NCI-H2029 (cell line): ENCODE measurements around the gene SLC8A2.

Experiments
- DNase-seq: peaks from one replicate; lab custom pipeline; 2025; lab: John Stamatoyannopoulos, UW

SLC8A2 gene

DNA sequence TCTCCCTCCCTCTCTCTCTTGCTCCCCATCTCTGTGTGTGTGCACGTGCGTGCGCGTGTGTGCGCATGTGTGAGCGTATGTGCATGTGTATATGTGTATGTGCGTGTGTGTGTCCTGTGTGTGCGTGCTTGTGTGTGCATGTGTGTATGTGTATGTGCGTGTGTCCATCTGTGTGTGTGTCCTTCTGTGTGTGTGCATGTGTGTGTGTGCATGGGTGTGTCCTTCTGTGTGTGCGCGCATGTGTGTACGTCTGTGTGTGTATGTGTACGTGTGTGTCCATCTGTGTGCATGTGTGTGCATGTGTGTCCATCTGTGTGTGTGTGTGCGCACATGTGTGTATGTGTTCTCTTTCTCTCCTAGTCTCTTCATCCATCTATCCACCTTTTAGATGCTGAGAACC is 12.2 kb downstream of the SLC8A2 start:
- no peak for DNase-seq

DNA sequence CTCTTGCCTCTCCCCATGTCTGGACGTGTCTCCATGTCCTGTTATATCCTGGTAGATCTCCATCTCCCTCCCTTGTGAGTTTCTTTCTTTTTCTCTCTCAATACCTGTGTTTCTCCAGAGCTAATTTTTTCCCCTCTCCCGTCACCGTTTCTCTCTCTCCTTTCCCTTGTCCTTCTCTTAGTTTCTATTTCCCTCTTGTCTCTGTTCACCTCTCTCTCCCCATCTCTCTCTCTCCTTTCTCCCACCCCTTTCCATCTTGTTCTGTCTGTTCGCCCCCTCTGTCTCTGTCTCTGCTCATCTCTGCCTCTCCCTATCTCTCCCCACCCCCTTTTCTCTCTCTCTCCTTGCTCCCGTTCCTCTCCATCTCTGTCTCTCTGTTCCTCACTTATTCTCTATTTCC is 13.0 kb downstream of the SLC8A2 start:
- DNase-seq, result no peak

DNA sequence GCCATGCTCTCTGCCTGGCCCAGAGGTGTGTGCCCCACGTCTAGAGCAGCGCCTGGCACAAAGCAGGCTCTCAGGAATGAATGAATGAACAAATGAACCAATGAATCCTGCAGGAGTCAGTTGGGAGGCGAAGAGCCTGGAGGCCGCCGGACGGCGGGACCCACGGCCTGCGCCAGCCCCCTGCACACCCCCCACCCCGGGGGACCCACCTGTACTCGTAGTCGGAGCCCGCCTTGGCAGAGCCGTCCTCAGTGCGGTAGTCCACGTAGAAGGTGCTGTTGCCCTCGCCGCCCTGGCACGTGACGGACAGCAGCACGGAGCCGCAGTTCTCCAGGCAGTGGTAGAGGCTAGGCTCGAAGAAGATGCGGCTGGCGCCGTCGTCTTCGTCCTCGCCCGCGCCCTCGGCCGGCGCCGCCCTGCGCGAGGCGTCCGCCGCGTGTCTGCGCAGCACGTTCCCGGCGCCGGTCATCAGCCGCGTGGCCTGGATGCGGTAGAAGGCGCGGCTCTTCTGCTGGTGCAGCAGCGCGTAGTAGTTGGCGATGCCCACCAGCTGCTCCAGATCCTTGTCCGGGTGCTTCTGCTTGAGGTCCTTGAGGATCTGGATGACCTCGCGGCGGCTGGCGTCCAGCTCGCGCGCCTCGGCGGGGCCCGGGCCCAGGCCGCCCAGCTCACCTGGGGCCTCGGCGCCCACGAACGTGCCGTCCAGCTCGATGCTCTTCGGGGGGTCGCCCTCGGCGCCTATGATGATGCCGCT is 14.8 kb downstream of the SLC8A2 start:
- no peak for DNase-seq

DNA sequence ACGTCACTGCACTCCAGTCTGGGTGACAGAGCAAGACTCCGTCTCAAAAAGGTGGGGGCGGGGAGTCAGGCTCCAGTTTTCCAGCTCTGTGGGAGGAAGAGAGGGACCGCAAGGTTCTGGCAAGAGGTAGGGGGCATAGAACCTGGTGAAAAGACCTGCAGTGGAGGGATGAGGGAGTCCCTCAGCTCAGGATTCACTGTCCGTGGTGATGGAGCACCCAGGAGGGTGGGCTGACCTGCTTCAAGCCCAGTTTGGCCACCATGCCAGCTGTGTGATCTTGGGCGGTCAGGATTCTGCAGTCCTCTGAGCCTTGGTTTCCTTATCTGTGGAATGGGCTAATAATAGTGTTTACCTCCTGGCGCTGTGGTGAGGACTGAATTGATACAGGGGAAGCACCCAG is 21.2 kb downstream of the SLC8A2 start:
- no peak for DNase-seq

DNA sequence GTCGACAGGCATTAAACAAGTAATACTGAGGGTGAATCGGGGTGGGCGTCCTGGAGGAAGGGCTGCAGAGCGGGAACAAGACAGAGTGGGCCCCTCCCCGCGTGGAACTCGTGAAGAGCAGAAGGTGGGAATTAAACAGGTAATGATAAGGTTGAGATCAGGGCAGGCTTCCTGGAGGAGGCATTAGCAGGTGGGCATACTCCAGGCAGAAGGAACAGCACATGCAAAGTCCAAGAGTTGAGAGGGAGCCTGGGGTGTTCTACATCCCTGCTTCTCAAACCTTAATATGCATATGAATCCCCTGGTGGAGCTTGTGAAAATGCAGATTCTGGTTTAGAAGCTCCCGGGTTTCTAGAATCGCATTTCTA is 23.3 kb downstream of the SLC8A2 start:
- DNase-seq, result no peak

DNA sequence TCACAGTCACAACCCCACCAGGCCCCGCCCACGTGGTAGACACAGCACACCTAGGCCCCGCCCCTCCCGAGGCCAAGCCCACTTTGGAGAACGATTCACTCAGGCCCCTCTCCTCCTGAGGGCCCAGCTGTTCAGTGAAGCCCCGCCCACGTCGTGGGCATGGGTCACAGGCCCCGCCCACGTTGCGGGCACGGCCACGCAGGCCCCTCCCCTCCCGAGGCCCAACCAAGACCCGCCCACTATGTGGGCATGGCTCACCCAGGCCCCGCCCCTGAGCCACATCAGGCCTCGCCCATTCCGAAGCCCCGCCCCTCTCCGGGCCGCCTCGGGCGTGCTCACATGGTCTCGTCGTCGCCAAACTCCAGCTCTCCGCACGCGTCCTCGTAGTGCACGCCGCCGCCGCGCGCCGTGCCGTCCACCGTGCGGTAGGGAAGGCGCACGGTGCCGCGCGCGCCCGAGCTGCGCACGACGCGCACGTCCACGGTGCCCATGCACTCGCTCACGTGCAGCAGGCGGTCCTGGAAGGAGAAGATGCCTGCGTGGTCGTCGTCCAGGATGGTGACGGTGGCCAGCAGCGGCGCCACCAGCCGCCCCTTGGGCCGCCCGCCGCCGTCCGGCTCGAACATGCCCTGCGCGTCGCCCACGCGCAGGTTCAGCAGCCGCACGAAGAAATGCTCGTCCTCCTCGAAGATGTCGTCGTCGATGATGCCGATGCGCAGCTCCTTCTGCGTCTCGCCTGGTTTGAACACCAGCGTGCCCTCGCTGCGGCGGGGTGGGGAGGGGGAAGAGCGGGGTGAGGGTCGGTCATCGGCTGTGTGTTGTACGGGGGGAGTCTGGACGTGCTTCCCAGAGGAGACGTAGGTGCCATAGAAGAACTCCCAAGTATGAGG is 24.0 kb downstream of the SLC8A2 start:
- DNase-seq, result peak; percentile 23

DNA sequence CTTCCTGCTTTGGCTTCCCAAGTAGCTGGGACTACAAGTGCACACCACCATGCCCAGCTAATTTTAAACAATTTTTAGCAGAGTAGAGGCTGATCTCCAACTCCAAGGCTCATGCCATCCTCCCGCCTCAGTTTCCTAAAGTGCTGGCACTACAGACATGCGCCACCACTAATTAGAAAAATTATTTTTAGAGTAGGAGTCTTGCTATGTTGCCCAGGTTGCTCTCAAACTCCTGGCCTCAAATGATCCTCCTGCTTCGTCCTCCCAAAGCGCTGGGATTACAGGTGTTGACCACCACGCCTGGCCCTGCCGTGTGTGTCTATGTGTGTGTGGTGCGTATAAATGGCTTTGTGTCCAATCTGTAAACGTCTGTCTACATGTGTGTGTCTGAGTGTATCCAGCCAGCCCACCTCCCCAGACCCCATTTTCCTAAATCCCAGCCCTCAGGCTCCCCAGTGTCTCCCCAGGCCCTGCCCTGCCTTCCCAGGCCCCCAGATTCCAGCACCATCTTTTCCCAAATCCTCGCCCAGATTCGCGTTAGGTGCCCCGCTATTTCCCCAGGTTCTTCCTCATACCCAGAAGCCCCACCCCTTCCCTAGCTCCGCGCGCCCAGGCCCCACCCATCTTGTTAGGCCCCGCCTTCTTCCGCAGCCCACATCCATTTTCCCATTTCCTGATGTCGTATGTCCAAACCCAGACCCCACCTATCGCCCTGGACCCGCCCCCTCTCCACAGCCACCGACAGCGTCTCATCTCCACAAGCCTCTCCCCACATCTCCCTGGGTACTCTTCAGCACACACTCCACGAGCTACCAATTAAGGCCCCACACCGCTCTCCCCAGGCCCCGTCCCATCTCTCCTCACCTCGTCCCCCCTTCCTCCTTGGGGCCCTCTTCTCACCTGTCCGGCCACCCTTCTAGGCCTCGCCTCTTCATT is 24.9 kb downstream of the SLC8A2 start:
- peak; percentile 45 for DNase-seq

DNA sequence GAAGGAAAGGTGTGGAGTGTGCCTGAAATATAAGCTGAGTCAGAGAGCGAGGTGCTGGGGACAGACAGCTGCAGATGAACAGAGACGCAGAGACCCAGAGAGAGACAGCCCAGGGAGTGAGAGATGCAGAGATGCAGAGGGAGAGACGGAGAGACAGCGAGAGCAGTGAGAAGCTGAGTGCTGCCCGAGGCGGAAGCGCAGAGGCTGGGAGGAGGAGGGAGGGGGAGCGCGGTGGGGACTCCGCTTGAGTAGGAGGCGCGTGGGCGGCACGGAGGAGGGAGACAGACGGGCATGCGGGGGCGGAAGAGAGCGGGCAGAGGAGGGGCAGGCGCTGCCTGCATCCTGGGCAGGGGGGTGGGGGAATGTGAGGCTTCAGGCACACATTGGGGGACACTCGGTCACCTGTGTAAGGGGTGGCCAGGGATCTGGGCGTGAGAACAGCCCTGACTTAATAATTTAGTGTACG is 25.7 kb downstream of the SLC8A2 start:
- DNase-seq, result peak; percentile 31

DNA sequence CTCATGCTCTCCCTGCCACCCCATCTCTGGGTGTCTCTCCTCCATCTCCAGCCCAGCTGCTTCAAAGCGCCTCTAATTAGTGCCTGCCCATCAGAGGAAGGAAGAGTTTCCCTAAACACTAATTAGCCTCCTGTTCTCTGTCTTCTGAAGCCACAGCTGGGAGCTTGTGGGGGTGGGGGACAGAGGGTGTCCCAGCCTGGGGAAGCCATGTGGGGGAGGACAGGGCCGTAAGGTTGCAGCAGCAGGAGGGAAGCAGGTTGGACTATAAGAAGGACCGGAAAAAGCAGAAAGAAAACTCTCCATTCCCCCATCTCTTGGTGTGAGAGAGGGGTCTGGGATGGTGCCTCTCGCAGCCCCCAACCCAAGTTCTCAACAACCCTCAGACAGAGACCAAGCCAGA is 26.2 kb downstream of the SLC8A2 start:
- no peak for DNase-seq

DNA sequence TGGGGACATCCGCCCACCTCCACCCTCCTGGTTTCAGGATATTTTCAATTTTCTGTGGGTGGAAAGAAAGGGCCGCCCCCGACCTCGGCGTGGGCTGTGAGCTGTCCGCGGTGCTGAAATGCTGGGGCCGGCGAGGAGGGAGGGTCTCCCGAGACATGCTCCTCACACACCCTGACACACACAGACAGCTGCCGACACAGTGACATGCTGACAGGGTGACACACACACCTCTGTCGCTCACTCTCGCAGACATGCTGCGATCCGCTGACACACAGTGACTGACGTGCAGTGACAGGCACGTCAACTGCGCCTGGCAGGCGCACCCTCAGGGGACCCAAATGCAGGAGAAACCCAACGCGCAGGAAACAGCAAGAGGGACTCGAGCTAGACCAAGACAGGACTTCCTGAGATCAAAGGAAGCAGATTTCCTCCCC is 27.3 kb downstream of the SLC8A2 start:
- DNase-seq, result no peak

DNA sequence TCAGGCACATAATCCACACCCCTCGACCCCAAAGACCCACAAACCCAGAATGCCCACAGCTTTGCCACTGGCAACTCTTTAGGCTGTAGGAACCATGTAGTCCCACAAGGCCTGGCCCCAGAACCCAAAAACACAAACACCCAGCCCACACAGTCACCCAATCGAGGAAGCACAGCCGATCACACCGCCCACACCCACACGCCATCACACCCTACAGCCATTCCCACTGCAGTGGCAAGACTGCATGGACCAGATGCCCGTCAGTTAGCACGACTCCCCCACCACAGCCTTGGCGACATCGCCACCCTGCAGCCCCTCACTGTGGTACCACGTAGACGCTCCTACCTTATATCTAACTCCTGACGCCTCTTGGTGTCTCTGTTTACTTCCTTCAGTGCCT is 28.4 kb downstream of the SLC8A2 start:
- DNase-seq, result no peak

DNA sequence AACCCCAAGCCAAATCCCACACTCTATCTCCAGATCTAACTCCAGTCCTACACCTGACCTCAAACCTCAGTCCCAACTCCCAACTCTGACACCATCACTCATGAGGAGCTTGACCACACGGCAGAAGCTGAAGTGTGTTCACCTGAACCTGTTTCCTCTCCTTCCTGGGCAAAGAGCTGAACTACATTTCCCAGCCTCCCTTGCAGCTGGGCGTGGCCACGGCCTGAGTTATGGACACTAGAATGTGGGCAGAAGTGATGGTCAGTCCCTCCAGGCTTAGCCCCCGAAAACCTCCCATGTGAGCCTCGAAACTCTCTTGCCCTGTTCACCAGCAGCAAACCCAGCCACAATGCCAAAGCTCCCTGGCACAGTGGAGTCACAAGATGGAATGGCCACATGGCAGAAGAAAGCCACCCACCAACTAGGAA is 32.9 kb downstream of the SLC8A2 start:
- no peak for DNase-seq

DNA sequence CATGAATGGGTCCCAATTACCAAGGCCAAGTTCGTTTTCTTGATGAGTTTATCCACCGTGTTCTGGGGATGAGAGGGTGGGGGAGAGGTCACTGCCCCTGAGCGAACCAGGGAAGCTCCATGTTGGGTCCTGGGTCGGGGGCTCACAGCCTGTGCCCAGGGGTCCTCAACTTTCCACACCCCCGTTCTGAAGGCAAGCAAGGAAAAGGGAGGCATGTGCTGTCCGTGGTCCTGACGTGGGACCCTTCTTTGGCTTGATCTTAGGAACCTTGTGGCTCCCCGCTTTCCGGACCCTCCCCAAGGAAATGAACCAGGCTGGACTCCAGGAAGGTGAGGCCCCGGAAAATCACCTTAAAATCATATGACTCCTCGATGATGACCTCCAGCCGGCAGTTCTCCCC is 34.2 kb downstream of the SLC8A2 start:
- no peak for DNase-seq

DNA sequence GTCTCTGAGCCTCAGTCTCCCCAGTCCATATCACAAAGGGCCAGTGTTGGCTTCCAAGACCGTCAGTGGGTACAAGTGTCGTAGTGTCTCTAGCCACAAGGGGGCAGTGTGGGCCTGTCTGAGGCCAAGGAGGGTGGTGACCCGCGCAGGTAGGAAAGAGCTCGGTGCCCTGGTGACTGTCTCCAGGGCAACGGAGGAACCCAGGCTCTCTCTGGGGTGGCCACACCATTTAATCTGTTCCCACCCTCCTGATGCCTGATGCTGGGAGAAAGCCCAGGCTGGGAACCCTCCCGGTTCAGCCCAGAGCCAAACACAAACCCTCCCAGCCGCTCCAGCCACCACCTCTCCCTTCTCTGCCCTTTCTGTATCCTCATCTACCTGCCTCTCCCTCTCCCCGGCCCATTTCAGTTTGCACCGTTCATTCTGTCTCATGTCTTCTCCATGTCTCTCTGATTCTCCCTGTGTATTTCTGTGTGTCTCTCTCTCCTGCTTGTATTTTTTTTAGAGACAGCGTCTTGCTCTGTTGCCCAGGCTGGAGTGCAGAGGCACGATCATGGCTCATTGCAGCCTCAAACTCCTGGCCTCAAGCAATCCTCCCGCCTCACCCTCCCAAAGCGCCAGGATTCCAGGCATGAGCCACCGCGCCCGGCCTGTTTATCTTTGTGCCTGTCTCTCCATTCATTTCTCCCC is 34.8 kb downstream of the SLC8A2 start:
- DNase-seq, result peak; percentile 64

DNA sequence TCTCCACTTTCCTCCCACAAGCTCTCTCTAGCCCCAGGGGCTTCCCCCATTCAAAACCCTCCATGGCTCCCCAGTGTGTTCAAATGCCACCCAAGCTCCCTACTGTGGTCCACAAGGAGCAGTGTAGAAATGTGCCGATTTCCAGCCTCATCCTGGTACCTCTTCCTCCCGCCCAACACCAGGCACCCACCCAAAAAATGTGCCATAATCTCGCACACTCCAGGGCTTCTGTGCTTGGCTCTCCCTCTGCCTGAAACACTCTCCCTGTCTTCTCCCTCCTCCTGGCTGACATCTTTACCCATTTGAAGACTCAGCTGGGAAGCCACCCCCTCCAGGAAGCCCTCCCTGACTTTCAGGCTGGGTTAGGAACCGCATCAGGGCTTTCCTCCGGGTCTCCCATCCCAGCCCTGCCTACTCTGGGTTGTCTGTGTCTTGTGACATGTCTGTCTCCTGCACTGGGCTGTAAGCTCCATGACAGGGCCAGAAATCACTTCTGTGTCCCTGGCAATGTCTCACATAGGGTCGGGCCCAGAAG is 35.7 kb downstream of the SLC8A2 start:
- DNase-seq, result no peak

DNA sequence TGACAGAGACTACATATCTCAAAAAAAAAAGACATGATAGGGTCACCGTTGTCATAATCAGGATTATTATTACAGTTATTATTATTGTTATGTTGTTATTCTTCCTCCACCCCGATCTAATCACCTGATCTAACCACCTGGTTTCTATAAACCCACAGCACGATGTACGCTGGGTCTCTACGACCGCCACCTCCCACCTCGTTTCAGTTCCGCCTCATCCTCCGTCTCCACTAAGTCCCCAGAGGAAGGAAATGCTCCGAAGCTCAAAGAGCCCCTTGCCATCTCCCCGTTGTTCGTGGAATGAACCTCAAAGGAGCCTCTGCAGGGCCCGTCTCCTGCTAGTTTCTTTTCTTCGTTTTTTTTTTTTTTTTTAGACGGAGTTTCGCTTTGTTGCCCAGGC is 36.5 kb downstream of the SLC8A2 start:
- no peak for DNase-seq

DNA sequence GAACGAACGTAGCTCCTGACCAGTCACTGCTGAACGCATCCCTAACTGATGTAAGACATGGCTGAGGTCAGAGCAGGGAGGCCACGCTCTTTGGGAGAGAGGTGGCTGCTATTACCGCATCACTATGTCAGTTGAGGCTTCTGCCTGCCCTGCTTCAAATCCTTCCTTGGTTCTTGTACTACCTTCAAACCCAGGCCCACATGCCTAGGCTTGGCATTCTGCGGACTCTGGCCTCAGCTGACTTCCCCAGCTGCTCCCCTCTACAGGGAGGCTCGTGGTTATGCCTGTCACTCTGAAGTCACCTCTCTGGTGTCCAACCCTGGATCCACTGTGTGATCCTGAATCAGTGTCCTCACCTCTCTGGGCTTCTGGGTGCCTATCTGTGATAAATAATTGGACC is 37.6 kb downstream of the SLC8A2 start:
- DNase-seq, result no peak

DNA sequence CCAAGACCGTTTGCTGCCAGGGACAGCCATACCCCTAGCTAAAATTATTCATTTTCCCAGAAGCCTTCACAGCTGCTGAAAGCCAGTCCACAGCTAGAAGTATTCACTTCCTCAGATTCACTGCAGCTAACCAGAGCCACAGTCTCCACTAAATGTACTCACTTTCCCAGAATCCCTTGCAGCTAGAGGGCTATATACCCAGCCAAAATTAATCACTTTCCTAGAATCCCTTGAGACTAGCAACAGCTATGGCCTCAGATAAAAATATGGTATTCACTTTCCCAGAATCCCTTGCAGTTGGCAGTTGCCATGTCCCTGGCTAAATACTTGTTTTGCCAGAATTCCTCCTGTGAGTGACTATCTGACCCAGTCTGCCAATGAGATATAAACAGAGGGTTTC is 38.6 kb downstream of the SLC8A2 start:
- no peak for DNase-seq

DNA sequence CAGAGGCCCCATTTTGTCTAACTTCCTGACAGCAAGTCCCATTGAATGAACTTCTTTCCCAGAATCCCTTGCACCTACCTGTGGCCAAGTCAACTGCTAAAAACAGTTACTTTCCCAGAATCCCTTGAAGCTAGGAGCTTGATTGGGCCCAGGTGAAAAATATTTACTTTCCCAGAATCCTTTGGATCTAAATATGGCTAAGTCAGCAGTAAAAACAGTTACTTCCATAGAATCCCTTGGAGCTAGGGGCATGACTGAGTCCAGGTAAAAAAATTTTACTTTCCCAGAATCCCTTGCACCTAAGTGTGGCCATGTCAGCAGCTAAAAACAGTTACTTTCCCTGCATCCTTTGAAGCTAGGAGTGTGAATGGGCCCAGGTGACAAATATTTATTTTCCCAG is 39.2 kb downstream of the SLC8A2 start:
- no peak for DNase-seq

DNA sequence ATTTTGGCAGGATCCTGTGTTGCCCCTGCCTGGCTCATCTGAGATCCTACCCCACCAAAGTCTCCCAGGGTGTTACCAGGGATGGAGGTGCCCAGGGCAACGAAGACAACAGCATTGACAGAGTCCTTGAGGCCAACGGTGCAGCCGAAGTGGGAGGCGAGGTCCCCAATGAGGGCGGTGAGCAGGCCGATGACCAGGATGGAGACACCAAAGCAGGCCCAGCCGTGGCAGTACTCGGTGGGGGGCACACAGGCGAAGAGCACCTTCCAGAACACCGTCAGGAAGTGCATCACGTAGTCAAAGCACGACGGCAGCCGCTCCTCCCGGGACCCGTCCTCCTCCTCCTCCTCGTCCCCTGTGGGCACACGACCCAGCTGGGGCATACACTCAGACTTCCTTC is 39.6 kb downstream of the SLC8A2 start:
- no peak for DNase-seq
